ENCODE data around the gene SUV39H1. TPM values are rescaled to one million over a fixed set of nuclear protein-coding genes. Genes with fewer than 3 reads are reported as not detected.

The SUV39H1 gene
- total RNA-seq, 1 donor from 2014 or later, result 4.9 TPM

DNA sequence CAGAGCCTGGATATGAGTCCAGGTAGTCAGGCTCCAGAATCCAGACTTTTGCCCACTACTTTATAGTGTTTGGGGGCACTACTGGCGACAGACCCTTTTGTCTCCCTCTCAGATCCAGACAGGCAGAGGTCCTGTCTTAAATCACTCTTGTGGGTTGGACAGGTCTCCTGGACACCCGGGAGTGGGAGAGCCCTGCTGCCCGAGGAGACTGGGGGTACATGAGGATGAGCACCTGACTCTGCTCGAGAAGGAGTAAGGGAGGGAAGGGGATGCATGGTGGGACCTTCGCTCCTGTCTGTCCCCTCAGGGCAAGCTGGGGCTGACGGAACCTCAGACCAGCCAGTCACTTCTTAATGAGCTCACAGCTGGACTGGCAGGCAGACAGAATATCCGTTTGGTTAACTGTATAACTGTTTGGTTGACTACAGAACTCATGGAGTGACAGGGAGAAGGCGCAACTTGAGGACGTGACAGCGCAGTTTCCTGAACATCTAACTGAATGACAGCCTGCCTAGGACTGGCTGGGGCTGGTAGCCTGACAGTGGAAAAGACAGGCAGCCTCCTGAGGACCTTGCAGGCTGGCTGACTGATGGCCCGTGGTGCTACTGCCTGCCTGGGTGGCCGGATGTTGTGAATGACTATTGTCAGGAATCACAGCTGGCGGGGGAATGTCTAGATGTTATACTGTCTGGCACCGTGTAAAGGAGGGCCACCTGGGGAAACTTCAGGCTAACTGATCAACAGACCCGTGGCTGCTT lies 1.6 kb upstream of the SUV39H1 start:
- Histone ChIP-seq H3K27ac (ENCODE audit: low read depth, low read length) (no peak overlapping the region), H3K79me2 (ENCODE audit: insufficient read depth, low read length) (peaks cover 27% of the 10 kb centered on the region), H3K4me3 (ENCODE audit: insufficient read depth, low read depth, low read length) (no peak overlapping the region), H3K9ac (ENCODE audit: low read length) (peak overlapping the region; percentile 91), H3K4me2 (ENCODE audit: low read length) (peak overlapping the region; percentile 97), H3K4me1 (ENCODE audit: insufficient read depth, low read length) (peaks cover 7% of the 10 kb centered on the region), H2AFZ (ENCODE audit: low read depth, low read length) (peak overlapping the region; percentile 78), H3K27me3 (ENCODE audit: insufficient read depth, low read length) (no peaks in the 10 kb centered on the region), H3K9me3 (ENCODE audit: insufficient read depth, low read depth, low read length) (no peaks in the 10 kb centered on the region), H3K36me3 (ENCODE audit: insufficient read depth, low read length) (peaks cover 2% of the 10 kb centered on the region), H4K20me1 (ENCODE audit: insufficient read depth, low read length) (no peaks in the 10 kb centered on the region)
- DNase-seq (ENCODE audit: low read depth) (no peak), FAIRE-seq (no peak)
- no peaks in the 10 kb centered on the region for H3K27me3 Mint-ChIP-seq (ENCODE audit: low read depth, unreplicated experiment)
- peak overlapping the region; percentile 67 for H3K27ac Mint-ChIP-seq (ENCODE audit: unreplicated experiment)
- no peaks in the 10 kb centered on the region for H3K9me3 Mint-ChIP-seq (ENCODE audit: unreplicated experiment)
- H3K4me3 Mint-ChIP-seq (ENCODE audit: unreplicated experiment), result peak overlapping the region; percentile 40
- no peak for TF ChIP-seq EZH2 (IDR thresholded peaks at IDR 0.05; ENCODE audit: insufficient read depth, low read length)
- no peak for TF ChIP-seq CTCF (IDR thresholded peaks at IDR 0.05; ENCODE audit: insufficient read depth, low read depth, low read length)
- H3K36me3 Mint-ChIP-seq (ENCODE audit: low read depth, unreplicated experiment), result no peaks in the 10 kb centered on the region
- H3K4me1 Mint-ChIP-seq (ENCODE audit: low read depth, unreplicated experiment), result peaks cover 8% of the 10 kb centered on the region

- Histone ChIP-seq H3K27ac (ENCODE audit: low read depth, low read length) (peak overlapping the region; percentile 28), H3K79me2 (ENCODE audit: insufficient read depth, low read length) (peaks cover 27% of the 10 kb centered on the region), H3K4me1 (ENCODE audit: insufficient read depth, low read length) (peaks cover 7% of the 10 kb centered on the region), H3K9ac (ENCODE audit: low read length) (peak overlapping the region; percentile 91), H3K9me3 (ENCODE audit: insufficient read depth, low read depth, low read length) (no peaks in the 10 kb centered on the region), H3K27me3 (ENCODE audit: insufficient read depth, low read length) (no peaks in the 10 kb centered on the region), H2AFZ (ENCODE audit: low read depth, low read length) (peak overlapping the region; percentile 78), H3K4me2 (ENCODE audit: low read length) (peak overlapping the region; percentile 97), H4K20me1 (ENCODE audit: insufficient read depth, low read length) (no peaks in the 10 kb centered on the region), H3K4me3 (ENCODE audit: insufficient read depth, low read depth, low read length) (peak overlapping the region; percentile 75), H3K36me3 (ENCODE audit: insufficient read depth, low read length) (peaks cover 2% of the 10 kb centered on the region)
- TF ChIP-seq CTCF (IDR thresholded peaks at IDR 0.05; ENCODE audit: insufficient read depth, low read depth, low read length) (no peak), EZH2 (IDR thresholded peaks at IDR 0.05; ENCODE audit: insufficient read depth, low read length) (no peak)
- H3K36me3 Mint-ChIP-seq (ENCODE audit: low read depth, unreplicated experiment), result peaks cover under 1% of the 10 kb centered on the region
- H3K4me1 Mint-ChIP-seq (ENCODE audit: low read depth, unreplicated experiment), result peaks cover 8% of the 10 kb centered on the region
- peak; percentile 17 for DNase-seq (ENCODE audit: low read depth)
- H3K9me3 Mint-ChIP-seq (ENCODE audit: unreplicated experiment), result no peaks in the 10 kb centered on the region
- peak overlapping the region; percentile 92 for H3K4me3 Mint-ChIP-seq (ENCODE audit: unreplicated experiment)
- no peak for FAIRE-seq
- H3K27me3 Mint-ChIP-seq (ENCODE audit: low read depth, unreplicated experiment), result no peaks in the 10 kb centered on the region
- H3K27ac Mint-ChIP-seq (ENCODE audit: unreplicated experiment), result peak overlapping the region; percentile 78
These were observed 1.0 kb upstream of the SUV39H1 start for GRCh38 chrX:48695534-48695896.

- Histone ChIP-seq H3K27ac (ENCODE audit: low read depth, low read length) (peak overlapping the region; percentile 28), H3K9ac (ENCODE audit: low read length) (peak overlapping the region; percentile 91), H2AFZ (ENCODE audit: low read depth, low read length) (peak overlapping the region; percentile 78), H3K27me3 (ENCODE audit: insufficient read depth, low read length) (no peaks in the 10 kb centered on the region), H3K4me2 (ENCODE audit: low read length) (peak overlapping the region; percentile 97), H3K4me3 (ENCODE audit: insufficient read depth, low read depth, low read length) (peak overlapping the region; percentile 75), H3K79me2 (ENCODE audit: insufficient read depth, low read length) (peaks cover 30% of the 10 kb centered on the region), H3K4me1 (ENCODE audit: insufficient read depth, low read length) (peaks cover 7% of the 10 kb centered on the region), H3K36me3 (ENCODE audit: insufficient read depth, low read length) (peaks cover 2% of the 10 kb centered on the region), H4K20me1 (ENCODE audit: insufficient read depth, low read length) (no peaks in the 10 kb centered on the region), H3K9me3 (ENCODE audit: insufficient read depth, low read depth, low read length) (no peaks in the 10 kb centered on the region)
- DNase-seq (ENCODE audit: low read depth) (no peak), FAIRE-seq (no peak)
- no peaks in the 10 kb centered on the region for H3K9me3 Mint-ChIP-seq (ENCODE audit: unreplicated experiment)
- H3K27me3 Mint-ChIP-seq (ENCODE audit: low read depth, unreplicated experiment), result no peaks in the 10 kb centered on the region
- peak overlapping the region; percentile 92 for H3K4me3 Mint-ChIP-seq (ENCODE audit: unreplicated experiment)
- H3K27ac Mint-ChIP-seq (ENCODE audit: unreplicated experiment), result peak overlapping the region; percentile 78
- peaks cover 8% of the 10 kb centered on the region for H3K4me1 Mint-ChIP-seq (ENCODE audit: low read depth, unreplicated experiment)
- peaks cover 3% of the 10 kb centered on the region for H3K36me3 Mint-ChIP-seq (ENCODE audit: low read depth, unreplicated experiment)
- TF ChIP-seq EZH2 (IDR thresholded peaks at IDR 0.05; ENCODE audit: insufficient read depth, low read length) (no peak), CTCF (IDR thresholded peaks at IDR 0.05; ENCODE audit: insufficient read depth, low read depth, low read length) (no peak)
These were observed 621 bp upstream of the SUV39H1 start for GRCh38 chrX:48695925-48696300.
